Esophagus muscularis mucosa (tissue), 3 donors: Measurements from ENCODE around the gene ASB16.

Source experiments
- CTCF ChIP-seq, 3 experiments: fragments of 200-600 bp in 2 of 3; fragments of 450-650 bp in 1 of 3; sonication (generic) in 2 of 3; IDR thresholded peaks; one replicate each; pipeline ENCODE4 v1.5.1; 2017 to 2019; ENCODE audit warnings: antibody characterized with exemption in 3 of 3, mild to moderate bottlenecking in 2 of 3, moderate library complexity in 1 of 3
- POLR2AphosphoS5 ChIP-seq, 2 donors: sonication (generic); formaldehyde crosslinking; IDR thresholded peaks; one replicate each; pipeline ENCODE4 v1.6.1; 2017; ENCODE audit warnings: antibody characterized with exemption in 2 of 2

- TF ChIP-seq CTCF (IDR thresholded peaks at IDR 0.05): no peak
- TF ChIP-seq POLR2AphosphoS5 (IDR thresholded peaks at IDR 0.05): no peak
Observed at GRCh38 chr17:44122816-44123355, 47.6 kb upstream of the ASB16 start.
